Transverse colon (tissue), 4 donors: ENCODE data around the gene NOTO. TPM values are rescaled to one million over a fixed set of nuclear protein-coding genes. Genes with fewer than 3 reads are reported as not detected.

Experiments used
- DNase-seq: peaks from one replicate; pipeline ENCODE4 v3.0.0-alpha.2; 2019
- H3K27ac ChIP-seq, 4 donors: fragments of 200-600 bp; sonication (generic); 2 replicates each; pipeline ENCODE4 v1.5.1; 2016 to 2018; ENCODE audit warnings: inconsistent platforms in 4 of 4
- H3K27me3 ChIP-seq: fragments of 200-600 bp; sonication (generic); 2 replicates; pipeline ENCODE4 v1.5.1; 2017; ENCODE audit warnings: inconsistent platforms
- H3K36me3 ChIP-seq, 4 donors: fragments of 200-600 bp; sonication (generic); 2 replicates each; pipeline ENCODE4 v1.5.1; 2017 to 2019; ENCODE audit warnings: inconsistent platforms in 4 of 4
- H3K4me1 ChIP-seq, 4 donors: fragments of 200-600 bp; sonication (generic); 2 replicates each; pipeline ENCODE4 v1.5.1; 2017 to 2020; ENCODE audit warnings: inconsistent platforms in 4 of 4
- H3K4me3 ChIP-seq, 4 donors: fragments of 200-600 bp; sonication (generic); 1 replicate in 1 of 4; 2 replicates in 3 of 4; pipeline versions ENCODE4 v1.5.1 to v1.6.1; 2017 to 2019; ENCODE audit warnings: inconsistent platforms in 4 of 4
- H3K9me3 ChIP-seq, 2 donors: fragments of 200-600 bp; sonication (generic); 2 replicates each; pipeline ENCODE4 v1.5.1; 2017 to 2019; ENCODE audit warnings: inconsistent platforms in 2 of 2
- CTCF ChIP-seq, 5 experiments: fragments of 200-600 bp in 3 of 5; fragments of 450-650 bp in 2 of 5; sonication (generic) in 3 of 5; IDR thresholded peaks; 1 replicate in 2 of 5; 2 replicates in 3 of 5; pipeline ENCODE4 v1.5.1; 2016 to 2017; ENCODE audit warnings: antibody characterized with exemption in 5 of 5, inconsistent platforms in 3 of 5, mild to moderate bottlenecking in 2 of 5, moderate library complexity in 1 of 5
- EP300 ChIP-seq: sonication (generic); formaldehyde crosslinking; IDR thresholded peaks from one replicate; pipeline ENCODE4 v1.6.1; 2017; ENCODE audit warnings: antibody characterized with exemption, low read depth
- POLR2A ChIP-seq: fragments of 450-650 bp; IDR thresholded peaks from one replicate; pipeline ENCODE4 v1.6.1; 2016; ENCODE audit warnings: antibody characterized with exemption, mild to moderate bottlenecking, moderate library complexity
- POLR2AphosphoS5 ChIP-seq, 3 donors: sonication (generic); formaldehyde crosslinking; IDR thresholded peaks; one replicate each; pipeline ENCODE4 v1.6.1; 2016; ENCODE audit warnings: antibody characterized with exemption in 3 of 3
- WGBS, 2 donors: methylation state at CpG; one replicate each; pipeline ENCODE4 v1.1.5; 2018; ENCODE audit warnings: low coverage in 1 of 2; 5-methylcytosine and 5-hydroxymethylcytosine counted together
- in situ Hi-C, 4 donors: fragments of 200-750 bp; cut with MboI; loops; one replicate each; pipeline versions ENCODE4 v1.15.0 to v1.15.1; 2017; ENCODE audit warnings: low sequenced_read_pairs in 3 of 4, low pct_ligation_motif_present in 1 of 4, low pct_unique_long_range_greater_than_20kb in 1 of 4
- intact Hi-C: fragments of 100-400 bp; cut with DNase I; formaldehyde crosslinking; loops from one replicate; pipeline ENCODE4 v1.15.1; 2023; ENCODE audit warnings: low total_unique reads
- total RNA-seq, 4 donors: library from RNA; depleted of rRNA; stranded (reverse); fragments of >200 nt; gene quantifications; one replicate each; pipeline ENCODE4 v1.1.0, GENCODE V29; 2016

The NOTO gene
- total RNA-seq, 4 donors from 2014 or later, result not detected

- Histone ChIP-seq H3K27me3 (peaks cover 9% of the 10 kb centered on the region), H3K4me1 (peaks cover 0 to 30% (median 21%) of the 10 kb centered on the region in 4 donors), H3K4me3 (no peak overlapping the region), H3K36me3 (no peaks in the 10 kb centered on the region), H3K27ac (no peak overlapping the region), H3K9me3 (no peaks in the 10 kb centered on the region)
- WGBS, 2 donors, result 81% methylated on average over 5 of the region's 6 CpGs; no CpG with 5 or more reads in 1 of the 2 donors
- no peak for TF ChIP-seq CTCF (IDR thresholded peaks at IDR 0.05)
- no peak for TF ChIP-seq POLR2AphosphoS5 (IDR thresholded peaks at IDR 0.05)
- no peak for TF ChIP-seq EP300
- no peak for TF ChIP-seq POLR2A
- in situ Hi-C loops, result no loop called here
- intact Hi-C loops, result no loop called here
- no peak for DNase-seq
Measured at GRCh38 chr2:73210696-73211095, 8.3 kb downstream of the NOTO start.

- H3K9me3 ChIP-seq, result no peaks in the 10 kb centered on the region
- H3K4me1 ChIP-seq, result peaks cover 0 to 30% (median 21%) of the 10 kb centered on the region in 4 donors
- DNase-seq, result no peak
- H3K4me3 ChIP-seq, result no peak overlapping the region
- peak overlapping the region in 1 of 4 donors; percentile 19 for H3K27ac ChIP-seq
- H3K27me3 ChIP-seq, result no peaks in the 10 kb centered on the region
- no peak for TF ChIP-seq POLR2AphosphoS5 (IDR thresholded peaks at IDR 0.05)
- TF ChIP-seq POLR2A, result no peak
- TF ChIP-seq EP300, result no peak
- no peak for TF ChIP-seq CTCF (IDR thresholded peaks at IDR 0.05)
- intact Hi-C loops (no loop called here), in situ Hi-C loops (no loop called here)
- no peaks in the 10 kb centered on the region for H3K36me3 ChIP-seq
- 64 to 67% methylated on average over 4 to 7 of the region's 7 CpGs for WGBS, 2 donors
Measured at GRCh38 chr2:73212098-73212447, 9.7 kb downstream of the NOTO start.

GRCh38 chr2:73212448-73213176 is 10.2 kb downstream of the NOTO start:
- Histone ChIP-seq H3K36me3 (no peaks in the 10 kb centered on the region), H3K4me3 (no peak overlapping the region), H3K4me1 (peaks cover 0 to 30% (median 21%) of the 10 kb centered on the region in 4 donors), H3K9me3 (no peaks in the 10 kb centered on the region), H3K27me3 (no peaks in the 10 kb centered on the region), H3K27ac (no peak overlapping the region)
- peak; percentile 76 for DNase-seq
- intact Hi-C loops (no loop called here), in situ Hi-C loops (no loop called here)
- peak; percentile 83 to 96 (median 89) for TF ChIP-seq CTCF (IDR thresholded peaks at IDR 0.05)
- no peak for TF ChIP-seq EP300
- TF ChIP-seq POLR2AphosphoS5 (IDR thresholded peaks at IDR 0.05), result no peak
- TF ChIP-seq POLR2A, result no peak
- WGBS, 2 donors, result 49 to 78% methylated on average over 3 to 20 of the region's 20 CpGs

- peak; percentile 90 for DNase-seq
- in situ Hi-C loops, result no loop called here
- H3K4me3 ChIP-seq, result peak within 1 kb of the TSS; percentile 84 to 97 (median 94)
- H3K9me3 ChIP-seq, result no peaks in the 10 kb centered on the region
- intact Hi-C loops, result no loop called here
- H3K4me1 ChIP-seq, result peaks cover 0 to 30% (median 21%) of the 10 kb centered on the region in 4 donors
- H3K36me3 ChIP-seq, result no peaks in the 10 kb centered on the region
- TF ChIP-seq EP300 (no peak), POLR2AphosphoS5 (IDR thresholded peaks at IDR 0.05) (peak; percentile 47 to 76 (median 70)), POLR2A (peak; percentile 50), CTCF (IDR thresholded peaks at IDR 0.05) (no peak)
- 2 to 4% methylated on average over 11 to 45 of the region's 64 CpGs for WGBS, 2 donors
- peak within 1 kb of the TSS; percentile 68 to 78 (median 72) for H3K27ac ChIP-seq
- no peaks in the 10 kb centered on the region for H3K27me3 ChIP-seq
Measured at GRCh38 chr2:73214120-73215035, 12.0 kb downstream of the NOTO start, which contains the start of gene SMYD5. Gene SMYD5 (plus strand): TSS chr2:73214245. CDS start chr2:73214267, 22 bp downstream.
